ENCODE data around the gene TEAD1. TPM values are rescaled to one million over a fixed set of nuclear protein-coding genes. Genes with fewer than 3 reads are reported as not detected.

Gene TEAD1
- total and polyA plus RNA-seq, 2 donors (not counting 3 experiments of a cell fraction or from before 2014, with no cell fraction given) = 15.3 to 49.0 TPM

DNA sequence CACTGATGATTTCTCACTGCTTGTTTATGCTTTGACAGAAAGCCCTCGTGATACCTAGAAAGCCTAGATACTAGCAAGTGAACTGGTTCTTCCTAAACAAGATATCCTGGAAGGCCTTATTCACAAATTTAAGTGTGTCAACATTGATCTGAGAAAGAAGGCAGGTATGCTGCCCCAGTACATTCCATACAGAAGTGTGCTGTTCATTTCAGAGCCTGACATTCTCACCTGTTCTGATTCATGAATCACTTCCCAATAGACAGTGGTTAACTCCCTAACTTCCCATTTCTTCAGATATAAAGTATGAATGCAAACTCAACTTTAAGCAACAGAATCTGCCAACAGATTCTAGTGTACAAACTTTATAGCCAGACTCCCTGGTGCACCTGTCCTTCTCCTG lies 319.4 kb downstream of the TEAD1 start:
- dilution Hi-C loops (cut with MboI; ENCODE audit: extremely low pct_ligation_motif_present, low sequenced_read_pairs) = no loop called here
- no TSS peak for BruUV-seq (replicated peaks)
- DNase-seq (ENCODE audit: low read depth, low spot score) (no peak), FAIRE-seq (no peak)
- Histone ChIP-seq H3K79me2 (ENCODE audit: control insufficient read depth, insufficient read depth, low read length) (no peaks in the 10 kb centered on the region), H3K9ac (replicated peaks; ENCODE audit: extremely low read depth, insufficient read depth, low read length) (no peak overlapping the region), H4K20me1 (replicated peaks; ENCODE audit: control insufficient read depth, extremely low read depth, insufficient read depth, low read length) (no peaks in the 10 kb centered on the region), H3K4me1 (ENCODE audit: control insufficient read depth, extremely low read depth, insufficient read depth, low read length) (no peaks in the 10 kb centered on the region), H3K9me3 (replicated peaks; ENCODE audit: control insufficient read depth, insufficient read depth, low read length) (no peaks in the 10 kb centered on the region), H3K36me3 (ENCODE audit: control insufficient read depth in 2 of 2, extremely low read depth in 1 of 2, insufficient read depth in 2 of 2, low read length in 2 of 2) (no peaks in the 10 kb centered on the region), H2AFZ (ENCODE audit: low read depth, low read length) (no peak overlapping the region), H3K27ac (ENCODE audit: insufficient read depth, low read depth, low read length) (no peak overlapping the region), H3K4me3 (replicated peaks in 1 of 3; ENCODE audit: insufficient read depth in 1 of 3, low read depth in 1 of 3, low read length in 3 of 3) (no peak overlapping the region), H3K4me2 (ENCODE audit: insufficient read depth, low read length) (no peak overlapping the region), H3K9me1 (replicated peaks; ENCODE audit: control insufficient read depth, extremely low read depth, insufficient read depth, low read length) (no peaks in the 10 kb centered on the region), H3K27me3 (ENCODE audit: control insufficient read depth in 2 of 2, insufficient read depth in 2 of 2, low read length in 2 of 2) (peaks cover 11 to 15% of the 10 kb centered on the region in 2 experiments)
- intact Hi-C loops (cut with micrococcal nuclease) = no loop called here
- TF ChIP-seq FOS (IDR thresholded peaks at IDR 0.05; ENCODE audit: borderline replicate concordance, insufficient read depth, low read length) (no peak), JUN (IDR thresholded peaks at IDR 0.05; ENCODE audit: borderline replicate concordance, insufficient read depth, insufficient read length, low read depth) (no peak), GATA2 (IDR thresholded peaks at IDR 0.05; ENCODE audit: insufficient read depth, insufficient read length, low read depth, low read length) (no peak), MYC (IDR thresholded peaks at IDR 0.05; ENCODE audit: low read depth, low read length) (no peak), EZH2 (IDR thresholded peaks at IDR 0.05; ENCODE audit: borderline replicate concordance, low read depth, low read length, severe bottlenecking) (no peak), POLR2A (IDR thresholded peaks at IDR 0.05; ENCODE audit: low read depth, low read length) (no peak), POLR2AphosphoS5 (IDR thresholded peaks at IDR 0.05; ENCODE audit: insufficient read depth, low read depth, low read length) (no peak)
- TF ChIP-seq, protein P1, sequence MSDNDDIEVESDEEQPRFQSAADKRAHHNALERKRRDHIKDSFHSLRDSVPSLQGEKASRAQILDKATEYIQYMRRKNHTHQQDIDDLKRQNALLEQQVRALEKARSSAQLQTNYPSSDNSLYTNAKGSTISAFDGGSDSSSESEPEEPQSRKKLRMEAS (IDR thresholded peaks at IDR 0.05; ENCODE audit: insufficient read depth, insufficient read length) = no peak
- TF ChIP-seq, protein P2, sequence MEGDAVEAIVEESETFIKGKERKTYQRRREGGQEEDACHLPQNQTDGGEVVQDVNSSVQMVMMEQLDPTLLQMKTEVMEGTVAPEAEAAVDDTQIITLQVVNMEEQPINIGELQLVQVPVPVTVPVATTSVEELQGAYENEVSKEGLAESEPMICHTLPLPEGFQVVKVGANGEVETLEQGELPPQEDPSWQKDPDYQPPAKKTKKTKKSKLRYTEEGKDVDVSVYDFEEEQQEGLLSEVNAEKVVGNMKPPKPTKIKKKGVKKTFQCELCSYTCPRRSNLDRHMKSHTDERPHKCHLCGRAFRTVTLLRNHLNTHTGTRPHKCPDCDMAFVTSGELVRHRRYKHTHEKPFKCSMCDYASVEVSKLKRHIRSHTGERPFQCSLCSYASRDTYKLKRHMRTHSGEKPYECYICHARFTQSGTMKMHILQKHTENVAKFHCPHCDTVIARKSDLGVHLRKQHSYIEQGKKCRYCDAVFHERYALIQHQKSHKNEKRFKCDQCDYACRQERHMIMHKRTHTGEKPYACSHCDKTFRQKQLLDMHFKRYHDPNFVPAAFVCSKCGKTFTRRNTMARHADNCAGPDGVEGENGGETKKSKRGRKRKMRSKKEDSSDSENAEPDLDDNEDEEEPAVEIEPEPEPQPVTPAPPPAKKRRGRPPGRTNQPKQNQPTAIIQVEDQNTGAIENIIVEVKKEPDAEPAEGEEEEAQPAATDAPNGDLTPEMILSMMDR (IDR thresholded peaks at IDR 0.05; ENCODE audit: extremely low read depth in 1 of 2, insufficient read depth in 1 of 2, low read depth in 1 of 2, low read length in 2 of 2) = no peak
- CTCF ChIA-PET = no interaction called here
- POLR2A ChIA-PET = no interaction called here

Small RNAs within 50 kb of the gene (small RNA-seq; reads per million reads assigned to genes)
- not detected for gene RF00424 (ENCODE audit: insufficient read depth, insufficient read length, low read depth, low replicate concordance)
